CD14-positive monocyte (primary cell): ENCODE results near the gene PXDN. TPM values are rescaled to one million over a fixed set of nuclear protein-coding genes. Genes with fewer than 3 reads are reported as not detected.

Experiments
- DNase-seq, 3 donors: peaks; one replicate each; pipeline ENCODE4 v3.0.0-alpha.2; 2011 to 2022
- H2AFZ ChIP-seq: 2 replicates; pipeline ENCODE4 v1.6.0; 2012; ENCODE audit warnings: mild to moderate bottlenecking, low read depth, low read length, inconsistent platforms; ENCODE audit not compliant: insufficient read depth, poor library complexity, severe bottlenecking
- H3K27ac ChIP-seq, 2 donors: 1 replicate in 1 of 2; 2 replicates in 1 of 2; pipeline ENCODE4 v1.5.1; 2012 to 2013; ENCODE audit warnings: low read length in 2 of 2, control low read depth in 1 of 2, inconsistent platforms in 1 of 2, low read depth in 1 of 2, mild to moderate bottlenecking in 1 of 2
- H3K27me3 ChIP-seq, 2 donors: one replicate each; pipeline versions ENCODE4 v1.6.0 to v1.6.1; 2011 to 2013; ENCODE audit warnings: low read length in 2 of 2; ENCODE audit not compliant: control insufficient read depth in 2 of 2, insufficient read depth in 2 of 2
- H3K36me3 ChIP-seq, 2 donors: replicated peaks in 1 of 2; 1 replicate in 1 of 2; 2 replicates in 1 of 2; pipeline versions ENCODE4 v1.5.1 to v1.6.1; 2012 to 2013; ENCODE audit warnings: low read length in 2 of 2, control low read depth in 1 of 2, inconsistent platforms in 1 of 2, mild to moderate bottlenecking in 1 of 2; ENCODE audit not compliant: insufficient read depth in 2 of 2, control insufficient read depth in 1 of 2
- H3K4me1 ChIP-seq, 2 donors: 1 replicate in 1 of 2; 2 replicates in 1 of 2; pipeline versions ENCODE4 v1.5.1 to v1.6.1; 2012 to 2013; ENCODE audit warnings: low read length in 2 of 2, control low read depth in 1 of 2, inconsistent platforms in 1 of 2, mild to moderate bottlenecking in 1 of 2, moderate library complexity in 1 of 2; ENCODE audit not compliant: insufficient read depth in 2 of 2, control insufficient read depth in 1 of 2
- H3K4me2 ChIP-seq: replicated peaks from 2 replicates; pipeline ENCODE3; 2012; ENCODE audit warnings: low read length, moderate library complexity, mild to moderate bottlenecking; ENCODE audit not compliant: poor library complexity, severe bottlenecking; ENCODE audit errors: extremely low read depth
- H3K4me3 ChIP-seq, 3 experiments: fragments of 200-600 bp in 1 of 3; sonication (generic) in 1 of 3; replicated peaks in 1 of 3; 1 replicate in 2 of 3; 2 replicates in 1 of 3; pipeline ENCODE4 v1.5.1; 2011 to 2013; ENCODE audit warnings: low read length in 3 of 3, mild to moderate bottlenecking in 3 of 3, control low read depth in 2 of 3, low read depth in 2 of 3, inconsistent platforms in 1 of 3, moderate library complexity in 1 of 3
- H3K79me2 ChIP-seq: 2 replicates; pipeline ENCODE4 v1.6.0; 2012; ENCODE audit warnings: mild to moderate bottlenecking, control low read depth, inconsistent platforms, low read length, moderate library complexity; ENCODE audit not compliant: insufficient read depth
- H3K9ac ChIP-seq: 2 replicates; pipeline ENCODE4 v1.6.0; 2017; ENCODE audit warnings: low read length, mild to moderate bottlenecking; ENCODE audit not compliant: insufficient read depth, poor library complexity, severe bottlenecking
- H3K9me3 ChIP-seq, 2 donors: replicated peaks in 1 of 2; 1 replicate in 1 of 2; 2 replicates in 1 of 2; pipeline versions ENCODE4 v1.5.1 to v1.6.1; 2012 to 2013; ENCODE audit warnings: low read length in 2 of 2, control low read depth in 1 of 2; ENCODE audit not compliant: control insufficient read depth in 1 of 2, insufficient read depth in 1 of 2
- H4K20me1 ChIP-seq: 2 replicates; pipeline ENCODE4 v1.6.0; 2012; ENCODE audit warnings: mild to moderate bottlenecking, low read length, control low read depth, moderate library complexity; ENCODE audit not compliant: insufficient read depth
- H3K27ac Mint-ChIP-seq, 7 donors: one replicate each; pipeline ENCODE4 v1.8.0; 2020; ENCODE audit warnings: mild to moderate bottlenecking in 7 of 7, mixed read lengths in 7 of 7, moderate library complexity in 6 of 7, inconsistent platforms in 2 of 7
- H3K27me3 Mint-ChIP-seq, 3 donors: one replicate each; pipeline ENCODE4 v1.8.0; 2021 to 2022; ENCODE audit warnings: low read depth in 3 of 3, mild to moderate bottlenecking in 3 of 3, mixed read lengths in 3 of 3, moderate library complexity in 3 of 3, inconsistent platforms in 1 of 3
- H3K36me3 Mint-ChIP-seq, 2 donors: one replicate each; pipeline ENCODE4 v1.8.0; 2020; ENCODE audit warnings: mixed read lengths in 2 of 2, inconsistent platforms in 1 of 2, mild to moderate bottlenecking in 1 of 2
- H3K4me1 Mint-ChIP-seq: one replicate; pipeline ENCODE4 v1.8.0; 2020; ENCODE audit warnings: mild to moderate bottlenecking, mixed read lengths
- H3K4me3 Mint-ChIP-seq, 2 donors: one replicate each; pipeline ENCODE4 v1.8.0; 2020; ENCODE audit warnings: mild to moderate bottlenecking in 2 of 2, mixed read lengths in 2 of 2, moderate library complexity in 1 of 2
- H3K9me3 Mint-ChIP-seq, 7 donors: one replicate each; pipeline ENCODE4 v1.8.0; 2020 to 2022; ENCODE audit warnings: mixed read lengths in 7 of 7, mild to moderate bottlenecking in 6 of 7, moderate library complexity in 6 of 7, inconsistent platforms in 2 of 7
- WGBS: methylation state at CpG from one replicate; pipeline ENCODE4 v1.1.5; 2013; ENCODE audit warnings: missing lambda C conversion rate; ENCODE audit not compliant: insufficient coverage; 5-methylcytosine and 5-hydroxymethylcytosine counted together
- intact Hi-C, 2 donors: fragments of 100-400 bp; cut with micrococcal nuclease; formaldehyde crosslinking; loops; one replicate each; pipeline versions ENCODE4 v1.15.0 to v1.15.1; 2023
- polyA plus RNA-seq, 3 donors: library from polyadenylated mRNA; depleted of rRNA in 1 of 3; unstranded in 2 of 3; stranded (reverse) in 1 of 3; fragments of 300-500 nt in 2 of 3; fragments of >200 nt in 1 of 3; fragmentation: Illumina TruSeq in 2 of 3; gene quantifications; 1 replicate in 2 of 3; 2 replicates in 1 of 3; pipeline ENCODE4 v1.2.3, GENCODE V29; 2012 to 2021
- TF ChIP-seq, protein P1 (sequence below): fragments of 200-600 bp; IDR thresholded peaks from one replicate; pipeline ENCODE4 v1.8.0; 2022; ENCODE audit warnings: antibody characterized with exemption, mild to moderate bottlenecking

PXDN gene
- polyA plus RNA-seq, 3 donors: not detected

DNA sequence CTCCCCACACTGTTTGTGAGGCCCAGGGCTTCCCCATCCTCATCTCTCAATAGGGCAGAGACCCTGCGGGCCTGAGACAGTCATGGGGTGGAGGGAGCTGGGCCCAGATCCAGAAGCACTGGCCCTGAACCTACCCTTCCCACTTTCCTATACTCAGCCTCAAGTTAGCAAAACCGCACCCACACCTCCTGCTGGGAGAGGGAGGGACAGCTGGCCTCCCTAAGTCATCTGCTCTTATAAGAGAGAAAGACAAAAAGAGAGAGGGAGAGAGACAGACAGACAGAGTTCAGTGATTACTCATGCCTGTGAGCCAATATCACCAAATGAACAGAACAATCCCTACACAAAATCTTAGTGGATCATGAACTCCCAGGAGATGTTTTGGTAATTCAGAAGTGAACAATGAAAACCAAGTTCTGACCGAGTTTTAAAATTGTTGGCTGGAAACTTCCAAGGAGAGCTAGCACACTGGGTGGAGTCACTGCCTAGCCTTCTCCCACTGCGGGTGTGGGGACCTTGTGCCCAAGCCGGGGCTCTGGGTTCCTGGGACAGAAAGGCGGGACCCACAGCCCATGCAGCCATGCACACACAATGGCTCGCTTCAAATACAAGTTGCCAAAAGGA is 130.5 kb downstream of the PXDN start:
- Histone ChIP-seq H3K4me1 (no peaks in the 10 kb centered on the region), H4K20me1 (no peaks in the 10 kb centered on the region), H2AFZ (no peak overlapping the region), H3K9ac (no peak overlapping the region), H3K9me3 (no peaks in the 10 kb centered on the region), H3K79me2 (no peaks in the 10 kb centered on the region), H3K36me3 (no peaks in the 10 kb centered on the region), H3K27ac (no peak overlapping the region), H3K27me3 (no peaks in the 10 kb centered on the region), H3K4me3 (no peak overlapping the region), H3K4me2 (no peak overlapping the region)
- Mint-ChIP-seq H3K36me3 (no peaks in the 10 kb centered on the region), H3K9me3 (peaks cover 0 to 2% (median 1%) of the 10 kb centered on the region in 7 donors), H3K4me1 (no peaks in the 10 kb centered on the region), H3K27me3 (peaks cover 2 to 4% (median 3%) of the 10 kb centered on the region in 3 donors), H3K27ac (no peak overlapping the region), H3K4me3 (no peak overlapping the region)
- DNase-seq: no peak
- TF ChIP-seq, protein P1, sequence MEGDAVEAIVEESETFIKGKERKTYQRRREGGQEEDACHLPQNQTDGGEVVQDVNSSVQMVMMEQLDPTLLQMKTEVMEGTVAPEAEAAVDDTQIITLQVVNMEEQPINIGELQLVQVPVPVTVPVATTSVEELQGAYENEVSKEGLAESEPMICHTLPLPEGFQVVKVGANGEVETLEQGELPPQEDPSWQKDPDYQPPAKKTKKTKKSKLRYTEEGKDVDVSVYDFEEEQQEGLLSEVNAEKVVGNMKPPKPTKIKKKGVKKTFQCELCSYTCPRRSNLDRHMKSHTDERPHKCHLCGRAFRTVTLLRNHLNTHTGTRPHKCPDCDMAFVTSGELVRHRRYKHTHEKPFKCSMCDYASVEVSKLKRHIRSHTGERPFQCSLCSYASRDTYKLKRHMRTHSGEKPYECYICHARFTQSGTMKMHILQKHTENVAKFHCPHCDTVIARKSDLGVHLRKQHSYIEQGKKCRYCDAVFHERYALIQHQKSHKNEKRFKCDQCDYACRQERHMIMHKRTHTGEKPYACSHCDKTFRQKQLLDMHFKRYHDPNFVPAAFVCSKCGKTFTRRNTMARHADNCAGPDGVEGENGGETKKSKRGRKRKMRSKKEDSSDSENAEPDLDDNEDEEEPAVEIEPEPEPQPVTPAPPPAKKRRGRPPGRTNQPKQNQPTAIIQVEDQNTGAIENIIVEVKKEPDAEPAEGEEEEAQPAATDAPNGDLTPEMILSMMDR: no peak
- 96% methylated on average over 4 of the region's 7 CpGs for WGBS
- intact Hi-C loops: no loop called here

DNA sequence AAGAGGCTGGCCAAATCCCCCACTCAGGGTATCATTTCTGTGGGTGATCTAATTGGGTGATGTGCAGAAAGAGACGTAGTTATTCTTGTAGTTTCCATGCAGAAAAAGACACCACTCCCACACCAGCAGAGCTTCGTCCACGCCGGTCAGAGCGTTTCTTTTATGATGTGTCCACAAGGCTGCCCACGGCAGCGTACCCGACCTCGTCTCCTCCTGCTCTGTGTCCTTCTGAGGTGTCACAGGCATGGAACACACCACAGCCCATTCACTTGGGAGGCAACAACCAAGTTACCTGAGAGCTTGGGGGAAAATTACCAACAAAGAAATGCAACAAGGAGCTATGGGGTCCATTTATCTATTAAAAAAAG is 131.3 kb downstream of the PXDN start:
- Mint-ChIP-seq H3K36me3 (no peaks in the 10 kb centered on the region), H3K4me3 (no peak overlapping the region), H3K9me3 (peaks cover 0 to 2% (median 1%) of the 10 kb centered on the region in 7 donors), H3K27me3 (peaks cover 2 to 4% (median 3%) of the 10 kb centered on the region in 3 donors), H3K4me1 (no peaks in the 10 kb centered on the region), H3K27ac (no peak overlapping the region)
- Histone ChIP-seq H3K4me3 (no peak overlapping the region), H3K36me3 (no peaks in the 10 kb centered on the region), H3K27me3 (no peaks in the 10 kb centered on the region), H3K9ac (no peak overlapping the region), H3K9me3 (no peaks in the 10 kb centered on the region), H3K4me2 (no peak overlapping the region), H3K4me1 (no peaks in the 10 kb centered on the region), H4K20me1 (no peaks in the 10 kb centered on the region), H2AFZ (no peak overlapping the region), H3K27ac (no peak overlapping the region), H3K79me2 (no peaks in the 10 kb centered on the region)
- TF ChIP-seq, protein P1: no peak
- 92% methylated on average over 9 of the region's 9 CpGs for WGBS
- no peak for DNase-seq
- intact Hi-C loops: no loop called here
